ENCODE measurements around the gene ATF6B.

ATF6B gene

GRCh38 chr6:32127717-32128592 lies at the start of gene ATF6B:
Gene ATF6B (minus strand): TSS chr6:32128246. CDS start chr6:32128207, 39 bp downstream.
- DNase-seq, result peak; percentile 98

GRCh38 chr6:32177183-32177787 lies 49.2 kb upstream of the ATF6B start:
- peak; percentile 54 for DNase-seq

GRCh38 chr6:32176476-32177182 lies 48.6 kb upstream of the ATF6B start:
- DNase-seq, result no peak

DNA sequence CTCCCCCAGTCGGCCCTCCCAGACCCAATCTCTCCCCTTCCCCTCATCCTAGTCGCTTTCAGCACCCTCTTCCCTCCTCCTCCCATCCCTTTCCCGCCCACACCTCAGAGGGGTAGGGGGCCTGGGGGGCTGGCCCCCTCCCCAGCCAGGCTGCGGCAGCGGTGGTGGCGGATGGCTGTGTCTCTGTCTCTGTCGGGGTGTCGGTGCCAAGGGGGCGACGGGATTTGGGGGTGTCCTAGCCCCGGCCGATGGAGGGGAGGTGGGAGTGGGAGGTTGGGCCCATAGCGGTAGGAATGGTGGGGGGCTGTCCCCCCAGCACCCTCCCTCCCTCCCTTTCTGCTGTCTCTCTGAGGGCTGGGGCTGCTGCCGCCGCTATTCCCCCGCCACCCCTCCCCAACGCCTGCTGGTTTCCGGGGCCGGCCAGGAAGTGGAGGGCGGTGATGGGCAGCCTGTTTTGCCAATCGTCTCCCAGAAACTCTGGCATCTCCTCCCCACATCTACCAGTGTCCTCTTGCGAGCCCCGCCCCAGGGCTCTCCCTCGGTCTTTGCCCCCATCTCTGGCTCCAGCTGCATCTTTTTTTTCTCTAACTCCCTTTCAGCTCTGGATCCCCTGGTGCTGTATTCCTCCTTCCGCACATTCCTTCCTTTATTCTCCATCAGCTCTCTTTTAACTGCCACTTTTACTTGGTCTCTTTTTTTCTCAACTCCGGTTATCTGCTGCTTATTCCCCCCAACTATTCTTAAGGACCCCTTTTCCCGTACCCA lies 47.8 kb upstream of the ATF6B start, which contains the start of gene AGPAT1:
AGPAT1 (minus strand) TSS at position 374 of the 765 bp plus-strand sequence. CDS start 4,588 bp downstream, outside the sequence.
- peak; percentile 90 for DNase-seq

- DNase-seq, result no peak
Measured at GRCh38 chr6:32175322-32175710, 47.3 kb upstream of the ATF6B start.

GRCh38 chr6:32174416-32174815 lies 46.4 kb upstream of the ATF6B start:
- no peak for DNase-seq

DNA sequence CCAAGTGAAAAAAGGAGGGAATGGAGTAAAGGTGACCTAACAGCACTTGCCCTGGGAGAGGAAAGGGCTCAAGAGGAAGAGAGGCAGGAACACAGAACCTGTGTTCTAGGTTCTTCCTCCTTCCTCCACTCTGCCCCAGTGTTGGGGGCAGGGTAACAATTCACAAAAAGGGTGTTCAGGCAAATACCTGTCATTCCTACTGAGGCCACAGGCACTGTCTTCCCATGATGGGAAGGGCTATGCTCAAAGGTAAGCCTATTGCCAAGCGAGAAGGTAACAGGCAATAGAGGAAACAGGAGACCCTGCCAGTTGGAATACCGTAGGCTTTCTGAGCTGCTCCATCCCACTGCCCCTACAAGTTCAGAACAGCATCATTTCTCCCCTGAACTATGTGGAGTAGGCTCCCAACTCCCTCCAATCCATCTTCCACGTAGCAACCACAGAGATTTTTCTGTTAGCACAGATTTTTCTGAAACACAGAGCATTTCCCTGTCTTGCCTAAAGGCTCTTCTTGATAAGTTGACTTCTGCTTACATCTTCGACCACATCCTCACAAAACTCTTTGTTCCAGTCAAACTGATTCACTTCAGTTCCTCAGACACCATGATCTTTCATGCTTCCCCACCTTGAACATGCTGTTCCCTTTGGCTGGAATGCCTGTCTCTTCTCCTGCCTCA lies 45.1 kb upstream of the ATF6B start:
- no peak for DNase-seq

DNA sequence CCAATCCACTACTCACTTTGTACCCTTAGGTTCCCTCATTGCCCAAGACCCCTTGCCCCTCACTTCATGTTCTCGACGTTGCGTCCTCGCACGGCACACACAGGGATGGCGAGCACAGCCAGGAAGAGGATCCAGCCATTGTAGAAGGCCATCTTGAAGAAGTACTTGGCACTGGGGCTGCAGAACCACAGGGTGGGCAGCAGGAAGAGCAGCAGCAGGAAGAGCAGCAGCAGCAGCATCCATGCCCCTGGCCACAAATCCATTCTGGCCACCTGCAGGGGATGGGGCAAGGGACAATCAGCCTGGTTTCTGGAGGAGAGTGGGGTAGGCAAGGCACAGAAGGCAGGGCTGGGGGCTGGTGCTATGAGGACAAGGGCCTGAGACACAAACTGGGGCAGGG lies 43.2 kb upstream of the ATF6B start:
- DNase-seq, result no peak

DNA sequence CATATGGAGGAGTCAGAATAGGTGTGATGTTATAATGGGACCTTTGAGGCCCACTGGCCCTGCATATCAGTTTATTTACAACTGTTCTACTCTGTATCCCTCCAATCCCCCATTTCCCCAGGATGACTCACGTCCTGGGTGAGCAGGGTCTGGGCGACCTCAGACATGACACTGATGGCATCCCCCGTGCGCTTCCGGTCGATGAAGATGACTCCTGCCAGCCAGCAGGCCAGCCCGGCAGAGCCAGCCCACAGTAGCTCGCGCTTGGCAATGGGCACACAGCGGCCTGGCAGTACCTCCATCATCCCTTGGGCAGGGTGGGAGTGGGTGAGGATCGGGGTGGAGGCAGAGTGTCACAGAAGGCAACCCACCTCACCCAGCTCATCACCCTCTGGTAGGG lies 42.2 kb upstream of the ATF6B start:
- no peak for DNase-seq

DNA sequence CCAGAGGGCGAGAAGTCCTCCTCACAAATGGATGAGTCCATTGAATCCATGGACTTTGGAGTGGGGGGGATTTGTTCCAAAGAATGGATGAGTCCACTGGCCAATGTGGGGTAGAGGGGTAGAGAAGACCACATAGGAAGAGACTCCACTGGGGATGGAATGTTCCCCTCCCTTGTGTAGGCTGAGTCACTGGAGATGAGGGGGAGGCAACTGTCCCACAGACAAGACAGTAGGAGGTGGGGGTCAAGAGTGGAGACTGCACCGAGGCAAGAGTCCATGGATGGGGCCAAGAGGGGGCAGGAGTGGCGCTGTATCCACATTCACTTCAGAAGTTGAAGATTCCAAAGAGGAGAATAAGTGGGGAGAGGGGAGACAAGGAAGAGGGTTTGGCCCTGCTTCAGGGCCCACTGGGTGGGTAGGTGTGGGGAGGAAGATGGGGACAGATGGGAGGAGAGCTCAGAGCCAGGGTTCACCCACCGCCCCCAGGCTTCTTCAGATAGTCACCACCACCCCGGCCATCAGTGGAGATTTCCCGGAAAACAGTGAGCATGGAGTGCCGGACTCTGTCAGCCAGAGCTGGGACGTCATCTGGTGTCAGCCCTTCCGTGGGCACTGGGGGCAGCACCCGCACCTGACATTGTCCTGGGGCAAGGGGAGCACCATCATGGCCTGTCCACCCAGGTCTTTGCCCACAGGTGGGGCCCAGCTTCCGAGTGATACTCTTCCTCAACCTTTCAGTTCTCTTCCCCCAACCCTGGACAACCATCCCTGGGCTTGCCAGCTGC lies 41.0 kb upstream of the ATF6B start:
- DNase-seq, result no peak

GRCh38 chr6:32168350-32168749 lies 40.3 kb upstream of the ATF6B start:
- DNase-seq, result no peak

GRCh38 chr6:32167761-32168262 lies 39.8 kb upstream of the ATF6B start:
- no peak for DNase-seq

DNA sequence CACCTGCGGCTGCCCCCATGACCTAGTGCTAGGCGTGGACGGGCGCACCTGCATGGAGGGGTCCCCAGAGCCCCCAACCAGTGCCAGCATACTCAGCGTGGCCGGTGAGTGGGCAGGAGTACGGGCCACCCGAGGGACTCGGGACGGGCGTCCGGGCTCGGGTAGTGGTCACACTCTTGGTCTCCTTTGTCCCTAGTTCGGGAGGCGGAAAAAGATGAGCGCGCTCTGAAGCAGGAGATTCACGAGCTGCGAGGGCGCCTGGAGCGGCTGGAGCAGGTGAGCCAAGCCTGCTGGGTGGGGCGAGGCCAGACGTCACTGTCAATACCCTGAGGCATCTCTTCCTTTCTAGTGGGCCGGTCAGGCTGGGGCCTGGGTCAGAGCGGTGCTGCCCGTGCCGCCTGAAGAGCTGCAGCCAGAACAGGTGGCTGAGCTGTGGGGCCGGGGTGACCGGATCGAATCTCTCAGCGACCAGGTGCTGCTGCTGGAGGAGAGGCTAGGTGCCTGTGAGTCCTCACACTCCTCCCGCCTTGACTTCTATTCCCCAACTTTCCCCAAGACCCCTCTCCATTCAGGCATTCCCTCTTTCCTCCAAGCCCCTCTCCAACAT lies 39.2 kb upstream of the ATF6B start:
- DNase-seq, result no peak

- DNase-seq, result no peak
Measured at GRCh38 chr6:32166411-32167061, 38.5 kb upstream of the ATF6B start.

GRCh38 chr6:32164295-32164694 lies 36.2 kb upstream of the ATF6B start, which contains the start of gene EGFL8:
Gene EGFL8 (plus strand): TSS chr6:32164595. CDS start chr6:32166166, 1,571 bp downstream.
- DNase-seq, result no peak

- no peak for DNase-seq
Measured at GRCh38 chr6:32163559-32164258, 35.7 kb upstream of the ATF6B start.

- no peak for DNase-seq
Measured at GRCh38 chr6:32158052-32158451, 30.0 kb upstream of the ATF6B start.

DNA sequence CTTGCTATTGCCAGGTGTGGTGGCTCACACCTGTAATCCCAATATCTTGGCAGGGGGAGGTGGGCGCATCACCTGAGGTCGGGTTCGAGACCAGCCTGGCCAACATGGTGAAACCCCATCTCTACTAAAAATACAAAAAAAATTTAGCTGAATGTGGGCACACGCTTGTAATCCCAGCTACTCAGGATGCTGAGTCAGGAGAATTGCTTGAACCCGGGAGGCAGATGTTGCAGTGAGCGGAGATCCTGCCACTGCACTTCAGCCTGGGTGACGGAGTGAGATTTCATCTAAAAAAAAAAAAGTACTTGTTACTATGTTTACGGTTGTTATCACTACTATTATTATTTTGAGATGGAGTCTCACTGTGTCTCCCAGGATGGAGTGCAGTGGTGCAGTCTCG lies 28.8 kb upstream of the ATF6B start:
- DNase-seq, result no peak

GRCh38 chr6:32154514-32155161 lies 26.6 kb upstream of the ATF6B start:
- peak; percentile 18 for DNase-seq
